Thyroid gland (tissue), 4 donors: ENCODE results near the gene IGF2R.

ENCODE experiments used
- CTCF ChIP-seq, 6 experiments: fragments of 200-600 bp in 3 of 6; fragments of 450-650 bp in 3 of 6; sonication (generic) in 3 of 6; IDR thresholded peaks; one replicate each; pipeline ENCODE4 v1.5.1; 2016 to 2019; ENCODE audit warnings: antibody characterized with exemption in 6 of 6, mild to moderate bottlenecking in 2 of 6, inconsistent platforms in 1 of 6, moderate library complexity in 1 of 6
- POLR2A ChIP-seq, 2 donors: fragments of 450-650 bp; IDR thresholded peaks; one replicate each; pipeline ENCODE4 v1.6.1; 2017; ENCODE audit warnings: antibody characterized with exemption in 2 of 2, mild to moderate bottlenecking in 2 of 2, moderate library complexity in 1 of 2

GRCh38 chr6:160040527-160041264, 71.8 kb downstream of the IGF2R start:
- TF ChIP-seq CTCF (IDR thresholded peaks at IDR 0.05), result no peak
- TF ChIP-seq POLR2A (IDR thresholded peaks at IDR 0.05), result no peak
